Smooth muscle cell (in vitro differentiated cells): ENCODE results near the gene GPR82. TPM values are rescaled to one million over a fixed set of nuclear protein-coding genes. Genes with fewer than 3 reads are reported as not detected.

Source experiments
- DNase-seq: peaks from one replicate; lab custom pipeline; 2025; ENCODE audit not compliant: unreplicated experiment; lab: John Stamatoyannopoulos, UW
- H2AFZ ChIP-seq: fragments of 200-600 bp; sonication (generic); 2 replicates; pipeline ENCODE4 v1.6.0; 2016; ENCODE audit warnings: antibody characterized with exemption, low read depth, mild to moderate bottlenecking
- H3F3A ChIP-seq: fragments of 200-600 bp; sonication (generic); 2 replicates; pipeline ENCODE4 v1.6.0; 2017; ENCODE audit warnings: antibody characterized with exemption, low read depth
- H3K27ac ChIP-seq: fragments of 200-600 bp; sonication (generic); 2 replicates; pipeline ENCODE4 v1.5.1; 2016; ENCODE audit warnings: low read depth, mild to moderate bottlenecking
- H3K27me3 ChIP-seq: fragments of 200-600 bp; sonication (generic); 2 replicates; pipeline ENCODE4 v1.6.1; 2016; ENCODE audit warnings: low read depth, mild to moderate bottlenecking
- H3K36me3 ChIP-seq: fragments of 200-600 bp; sonication (generic); 2 replicates; pipeline ENCODE4 v1.5.1; 2016; ENCODE audit warnings: low read depth
- H3K4me1 ChIP-seq: fragments of 200-600 bp; sonication (generic); 2 replicates; pipeline ENCODE4 v1.5.1; 2016; ENCODE audit warnings: low read depth
- H3K4me2 ChIP-seq: fragments of 200-600 bp; sonication (generic); 2 replicates; pipeline ENCODE4 v1.6.0; 2016; ENCODE audit warnings: mild to moderate bottlenecking
- H3K4me3 ChIP-seq: fragments of 200-600 bp; sonication (generic); 2 replicates; pipeline ENCODE4 v1.5.1; 2016; ENCODE audit warnings: mild to moderate bottlenecking
- H3K79me2 ChIP-seq: fragments of 200-600 bp; sonication (generic); 2 replicates; pipeline ENCODE4 v1.6.0; 2016; ENCODE audit warnings: low read depth, mild to moderate bottlenecking
- H3K9ac ChIP-seq: fragments of 200-600 bp; sonication (generic); 2 replicates; pipeline ENCODE4 v1.6.0; 2016; ENCODE audit warnings: low read depth
- H3K9me3 ChIP-seq: fragments of 200-600 bp; sonication (generic); replicated peaks from 2 replicates; pipeline ENCODE4 v1.5.1; 2016; ENCODE audit warnings: low read depth
- H4K20me1 ChIP-seq: fragments of 200-600 bp; sonication (generic); 2 replicates; pipeline ENCODE4 v1.6.0; 2016; ENCODE audit warnings: low read depth
- CTCF ChIP-seq: fragments of 200-600 bp; sonication (generic); IDR thresholded peaks from 2 replicates; pipeline ENCODE4 v1.5.1; 2017; ENCODE audit warnings: borderline replicate concordance, mild to moderate bottlenecking, antibody characterized with exemption; ENCODE audit not compliant: insufficient read depth, poor library complexity, severe bottlenecking
- WGBS: methylation state at CpG from one replicate; pipeline ENCODE4 v1.1.7; 2016; ENCODE audit warnings: low lambda C conversion rate; 5-methylcytosine and 5-hydroxymethylcytosine counted together
- polyA plus RNA-seq: library from polyadenylated mRNA; unstranded; fragments of >200 nt; fragmentation: Nextera tagmentation; extraction: Ambion mirVana; gene quantifications from 2 replicates; pipeline ENCODE4 v1.2.1, GENCODE V29; 2016
- total RNA-seq: library from RNA; depleted of rRNA; stranded (reverse); fragments of >200 nt; gene quantifications from 2 replicates; pipeline ENCODE4 v1.2.3, GENCODE V29; 2014

The GPR82 gene
- total and polyA plus RNA-seq, 2 experiments from 2014 or later = 0.11 TPM; not detected in 1

- no peaks in the 10 kb centered on the region for H3K9me3 ChIP-seq
Measured at GRCh38 chrX:41722214-41722613, 1.8 kb upstream of the GPR82 start.

GRCh38 chrX:41722816-41723618 lies 964 bp upstream of the GPR82 start:
- Histone ChIP-seq H3K27ac (no peak overlapping the region), H3F3A (no peaks in the 10 kb centered on the region), H3K9me3 (no peaks in the 10 kb centered on the region), H3K79me2 (no peaks in the 10 kb centered on the region), H3K4me3 (no peak overlapping the region), H3K9ac (no peak overlapping the region), H3K27me3 (no peaks in the 10 kb centered on the region), H3K4me2 (no peak overlapping the region), H4K20me1 (no peaks in the 10 kb centered on the region), H3K4me1 (peaks cover 22% of the 10 kb centered on the region), H2AFZ (no peak overlapping the region), H3K36me3 (no peaks in the 10 kb centered on the region)
- no peak for TF ChIP-seq CTCF
- WGBS = 67% methylated on average over 3 of the region's 3 CpGs
- no peak for DNase-seq

More at GRCh38 chrX:41722214-41722613, 1.8 kb upstream of the GPR82 start:
- no peaks in the 10 kb centered on the region for H3F3A ChIP-seq
- H2AFZ ChIP-seq = no peak overlapping the region
- H3K4me1 ChIP-seq = peaks cover 23% of the 10 kb centered on the region
- no peak overlapping the region for H3K9ac ChIP-seq
- no peaks in the 10 kb centered on the region for H4K20me1 ChIP-seq
- 79% methylated on average over 3 of the region's 3 CpGs for WGBS
- H3K36me3 ChIP-seq = no peaks in the 10 kb centered on the region
- H3K4me2 ChIP-seq = no peak overlapping the region
- no peaks in the 10 kb centered on the region for H3K27me3 ChIP-seq
- H3K27ac ChIP-seq = no peak overlapping the region
- no peaks in the 10 kb centered on the region for H3K79me2 ChIP-seq
- no peak for DNase-seq
- no peak overlapping the region for H3K4me3 ChIP-seq
- TF ChIP-seq CTCF = no peak

GRCh38 chrX:41728125-41728524 lies 4.1 kb downstream of the GPR82 start:
- 62% methylated on average over 3 of the region's 3 CpGs for WGBS
- H4K20me1 ChIP-seq = no peaks in the 10 kb centered on the region

More at GRCh38 chrX:41728125-41728524, 4.1 kb downstream of the GPR82 start:
- Histone ChIP-seq H3K27ac (no peak overlapping the region), H3K4me3 (no peak overlapping the region), H3K9ac (no peak overlapping the region), H3K36me3 (no peaks in the 10 kb centered on the region), H3K27me3 (no peaks in the 10 kb centered on the region), H3K79me2 (no peaks in the 10 kb centered on the region), H3K4me2 (no peak overlapping the region), H3K9me3 (no peaks in the 10 kb centered on the region), H2AFZ (no peak overlapping the region), H3K4me1 (no peaks in the 10 kb centered on the region), H3F3A (no peaks in the 10 kb centered on the region)
- no peak for DNase-seq
- TF ChIP-seq CTCF = no peak
